NOMO-1 treated with dmso at 0.1 percent for 144 hours (cell line): Measurements from ENCODE around the gene PYY.
"Not testable (repeated sequence)": the region's sequence is repeated elsewhere in the genome, so short reads cannot be mapped to it uniquely, and the experiment has no call there.

Source experiments
- DNase-seq: peaks from one replicate; lab custom pipeline; 2025; ENCODE audit not compliant: unreplicated experiment; lab: John Stamatoyannopoulos, UW

PYY gene

GRCh38 chr17:43979011-43979410 lies 25.3 kb upstream of the PYY start:
- no peak for DNase-seq

DNA sequence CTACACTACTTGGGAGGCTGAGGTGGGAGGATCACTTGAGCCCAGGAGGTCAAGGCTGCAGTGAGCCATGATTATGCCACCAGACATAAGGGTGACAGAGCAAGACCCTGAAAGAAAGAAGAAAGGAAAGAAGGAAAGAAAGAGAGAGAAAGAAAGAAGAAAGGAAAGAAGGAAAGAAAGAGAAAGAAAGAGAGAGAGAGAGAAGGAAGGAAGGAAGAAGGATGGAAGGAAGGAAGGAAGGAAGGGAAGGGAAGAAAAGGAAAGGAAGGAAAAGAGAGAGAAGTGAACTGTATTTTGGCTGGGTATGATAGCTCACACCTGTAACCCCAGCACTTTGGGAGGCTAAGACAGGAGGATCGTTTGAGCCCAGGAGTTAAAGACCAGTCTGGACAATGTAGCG lies 24.3 kb upstream of the PYY start:
- DNase-seq, result no peak

DNA sequence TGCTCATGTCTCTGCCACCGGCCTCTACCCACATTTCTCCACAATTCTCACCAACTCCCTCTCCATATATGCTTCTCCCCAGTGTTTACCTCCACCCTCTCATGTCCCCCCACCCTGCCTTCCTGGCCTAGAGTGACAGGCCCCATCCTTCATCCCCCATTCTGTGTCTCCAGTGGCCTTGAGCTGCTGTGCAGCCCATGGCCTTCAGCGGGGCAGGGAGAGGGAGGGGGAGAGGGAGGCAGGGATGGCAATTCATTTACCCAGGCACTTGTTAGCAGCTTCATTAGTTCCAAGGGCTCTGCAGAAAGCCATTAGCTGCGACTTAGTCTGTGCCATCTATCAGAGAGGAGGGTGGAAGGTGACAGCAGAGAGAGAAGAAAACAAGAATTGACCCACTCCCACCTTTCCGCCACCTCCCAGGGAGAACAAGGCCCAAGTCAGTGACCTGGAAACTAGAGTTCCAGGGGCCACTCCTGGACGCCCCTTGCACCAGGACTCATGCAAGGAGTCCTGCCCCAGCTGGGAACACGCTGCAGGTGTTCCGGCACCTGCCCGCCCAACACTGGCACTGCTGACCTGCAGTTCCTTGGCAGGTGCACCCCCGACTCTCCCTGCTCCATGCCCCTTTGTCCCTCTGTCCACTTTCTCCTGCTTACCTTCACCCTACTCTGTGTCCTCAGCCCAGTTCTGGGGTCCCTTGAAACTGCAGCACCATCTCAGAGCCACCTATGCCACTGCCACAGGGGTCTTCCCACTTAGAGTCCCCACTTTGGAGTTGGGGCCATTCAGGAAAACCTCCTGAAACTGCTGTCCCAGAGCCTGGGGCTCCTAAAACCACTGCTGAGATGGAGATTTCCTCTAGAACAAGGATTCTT lies 23.5 kb upstream of the PYY start:
- DNase-seq, result no peak

- DNase-seq, result no peak
Observed at GRCh38 chr17:43975898-43976297, 22.2 kb upstream of the PYY start.

DNA sequence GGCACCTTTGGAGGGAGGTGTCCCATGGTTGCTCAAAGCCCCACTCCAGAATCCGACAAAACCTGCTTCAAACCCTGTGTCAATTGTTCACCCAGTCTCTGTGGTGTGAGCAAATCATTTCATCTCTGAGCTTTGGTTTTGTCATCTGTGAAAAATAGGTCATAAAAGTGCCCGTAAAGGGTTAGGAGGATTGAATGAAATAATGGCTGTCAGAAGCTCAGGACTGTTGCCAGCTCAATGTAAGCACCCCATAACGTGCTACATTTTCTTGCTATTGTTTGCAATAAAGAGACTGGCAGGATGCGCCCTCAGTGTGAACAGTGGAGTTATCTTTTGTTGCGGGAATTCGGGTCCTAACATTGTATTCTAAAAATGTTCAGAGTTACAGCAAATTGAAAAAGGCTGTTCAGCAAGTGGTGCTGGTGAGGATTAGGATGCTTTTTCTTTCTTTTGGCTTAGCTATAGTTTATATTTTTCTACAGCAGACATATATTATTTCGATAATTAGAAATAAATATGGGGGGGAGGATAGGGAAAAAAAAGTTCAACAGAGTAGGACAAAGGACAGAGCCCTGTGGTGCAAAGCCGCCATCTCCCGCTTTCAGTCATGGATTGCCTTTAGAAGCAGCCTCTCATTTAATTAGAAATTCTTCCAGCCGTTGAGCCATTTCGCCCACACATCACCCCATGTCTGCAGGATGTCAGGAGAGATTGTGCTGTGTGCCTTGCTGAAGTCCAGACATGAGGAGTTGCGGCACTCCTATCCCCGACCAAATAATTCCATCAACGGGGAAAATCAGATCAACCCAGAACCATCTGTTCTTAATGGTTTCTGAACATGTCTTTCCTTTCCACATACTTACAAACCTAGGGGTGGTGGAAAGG lies 20.9 kb upstream of the PYY start:
- DNase-seq, result no peak

- not testable (repeated sequence) for DNase-seq
Observed at GRCh38 chr17:43972444-43973212, 18.9 kb upstream of the PYY start.

DNA sequence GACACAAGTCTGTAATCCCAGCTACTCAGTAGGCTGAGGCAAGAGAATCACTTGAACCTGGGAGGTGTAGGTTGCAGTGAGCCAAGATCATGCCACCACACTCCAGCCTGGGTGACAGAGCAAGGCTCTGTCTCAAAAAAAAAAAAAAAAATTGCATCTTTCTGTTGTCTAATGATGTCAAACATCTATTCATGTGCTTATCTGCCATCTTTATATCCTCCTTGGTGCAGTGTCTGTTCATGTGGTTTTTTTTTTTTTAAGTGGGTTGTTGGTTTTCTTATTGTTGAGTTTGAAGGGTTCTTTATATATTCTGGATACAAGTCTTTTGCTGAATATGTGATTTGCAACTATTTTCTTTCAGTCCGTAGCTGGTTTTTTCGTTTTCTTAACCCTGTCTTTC lies 17.7 kb upstream of the PYY start:
- not testable (repeated sequence) for DNase-seq

GRCh38 chr17:43970366-43970765 lies 16.6 kb upstream of the PYY start:
- no peak for DNase-seq

- no peak for DNase-seq
Observed at GRCh38 chr17:43967251-43967875, 13.6 kb upstream of the PYY start.

GRCh38 chr17:43966276-43966675 lies 12.5 kb upstream of the PYY start:
- DNase-seq, result no peak

- no peak for DNase-seq
Observed at GRCh38 chr17:43962479-43962878, 8.7 kb upstream of the PYY start.

- DNase-seq, result no peak
Observed at GRCh38 chr17:43961954-43962353, 8.2 kb upstream of the PYY start.

DNA sequence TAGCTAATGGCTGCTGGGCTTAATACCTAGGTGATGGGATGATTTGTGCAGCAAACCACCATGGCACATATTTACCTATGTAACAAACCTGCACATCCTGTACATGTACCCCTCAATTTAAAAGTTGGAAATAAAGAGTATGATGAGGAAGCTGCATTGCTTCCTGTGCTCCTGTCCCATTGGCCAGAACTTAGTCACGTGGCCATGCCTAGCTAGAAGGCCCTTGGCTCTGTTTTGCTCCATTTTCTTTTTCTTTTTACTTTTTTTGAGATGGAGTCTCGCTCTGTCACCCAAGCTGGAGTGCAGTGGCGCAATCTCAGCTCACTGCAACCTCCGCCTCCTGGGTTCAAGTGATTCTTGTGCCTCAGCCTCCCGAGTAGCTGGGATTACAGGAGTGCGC lies 7.6 kb upstream of the PYY start:
- DNase-seq, result not testable (repeated sequence)

GRCh38 chr17:43958748-43959352 lies 5.1 kb upstream of the PYY start:
- DNase-seq, result no peak

DNA sequence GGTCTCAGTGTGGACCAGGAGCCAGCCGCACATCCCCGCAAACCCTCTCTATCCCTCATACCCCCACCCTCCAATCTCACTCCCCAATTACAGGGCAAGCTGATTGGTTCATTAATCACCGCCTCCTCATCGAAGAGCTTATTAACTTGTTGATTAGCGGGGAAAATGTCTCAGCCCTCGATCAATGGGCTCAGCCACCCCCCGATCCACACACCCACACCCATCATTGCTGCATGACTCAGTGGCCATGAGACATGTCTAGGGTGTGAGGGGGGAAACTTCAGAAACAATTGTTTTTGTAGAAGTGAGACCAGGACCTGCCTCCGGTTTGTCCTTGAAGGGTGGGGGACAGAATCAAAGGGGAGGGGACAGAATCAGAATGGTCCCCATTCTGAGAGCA lies 2.5 kb upstream of the PYY start:
- DNase-seq, result no peak

- DNase-seq, result no peak
Observed at GRCh38 chr17:43952724-43953666, 745 bp downstream of the PYY start.

GRCh38 chr17:43952351-43952723 lies 1.4 kb downstream of the PYY start:
- DNase-seq, result no peak

GRCh38 chr17:43951750-43952149 lies 2.0 kb downstream of the PYY start:
- DNase-seq, result no peak

GRCh38 chr17:43950554-43950953 lies 3.2 kb downstream of the PYY start:
- no peak for DNase-seq
